ENCODE results near the gene TEX28.
"Not testable (repeated sequence)": the region's sequence is repeated elsewhere in the genome, so short reads cannot be mapped to it uniquely, and the experiment has no call there.

The TEX28 gene

GRCh38 chrX:154239982-154240503, 54.9 kb downstream of the TEX28 start:
- not testable (repeated sequence) for DNase-seq

- not testable (repeated sequence) for DNase-seq
These were observed 55.9 kb downstream of the TEX28 start for GRCh38 chrX:154238939-154239559.

GRCh38 chrX:154233620-154234019, 61.3 kb downstream of the TEX28 start:
- not testable (repeated sequence) for DNase-seq

DNA sequence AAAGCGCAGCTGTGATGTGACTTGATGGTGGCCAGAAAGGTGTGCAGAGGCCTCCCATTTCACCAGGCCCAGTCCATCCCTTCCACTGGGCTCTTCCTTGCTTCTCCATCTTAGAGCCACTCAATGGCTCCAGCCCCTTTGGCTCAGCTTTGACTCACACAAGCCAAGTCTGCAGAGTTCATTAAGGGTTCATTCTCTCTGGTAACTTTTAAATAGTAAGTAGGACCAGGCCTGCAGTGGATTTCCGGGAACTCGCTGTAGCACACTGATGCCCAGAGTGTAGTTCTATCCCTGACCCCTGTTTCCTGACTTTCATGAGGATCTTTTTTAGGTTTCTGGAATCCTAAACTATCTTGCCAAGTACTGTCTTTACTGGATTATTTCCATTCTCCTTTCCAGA, 63.5 kb downstream of the TEX28 start:
- not testable (repeated sequence) for DNase-seq

DNA sequence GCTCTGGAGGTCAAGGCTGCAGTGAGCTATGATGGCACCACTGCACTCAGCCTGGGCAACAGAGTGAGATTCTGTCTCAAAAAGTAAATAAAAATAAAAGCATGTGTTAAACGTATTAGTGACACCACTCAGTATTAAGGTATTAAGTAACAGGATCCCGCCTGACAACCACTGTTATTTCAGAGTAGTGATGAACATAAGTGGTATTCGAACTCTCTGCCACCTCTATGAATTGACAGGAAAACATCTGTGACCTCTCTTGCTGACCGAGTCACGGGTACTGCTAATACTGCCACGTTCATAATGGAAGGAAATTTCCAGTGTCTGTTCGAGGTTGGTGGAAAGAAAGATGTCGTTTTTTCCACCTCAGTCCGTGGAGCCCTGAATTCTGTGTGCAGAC, 68.2 kb downstream of the TEX28 start:
- not testable (repeated sequence) for DNase-seq

DNA sequence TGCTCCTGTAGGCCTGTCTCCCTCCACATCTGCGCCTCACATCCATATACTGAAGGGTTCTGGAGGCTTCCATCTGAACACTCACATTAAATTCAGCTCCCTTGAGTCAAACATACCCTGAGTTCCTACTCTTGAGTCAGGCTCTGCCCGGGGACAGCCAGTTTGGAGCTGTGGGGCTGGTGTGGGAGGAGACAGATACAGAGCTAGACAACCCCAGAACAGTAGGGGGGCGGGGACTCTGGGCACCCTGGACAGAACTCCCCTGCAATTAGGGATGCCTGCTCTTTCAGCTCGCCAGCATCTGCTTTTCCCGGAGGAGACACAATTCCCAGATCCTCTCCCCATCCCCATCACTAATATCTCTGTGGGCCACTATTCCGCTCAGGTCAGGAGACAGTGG, 69.6 kb downstream of the TEX28 start:
- DNase-seq, result not testable (repeated sequence)

Data from NCI-H1436 (cell line).